Thymus (tissue), 11 donors: ENCODE data around the gene ACVR1B. TPM values are rescaled to one million over a fixed set of nuclear protein-coding genes. Genes with fewer than 3 reads are reported as not detected.
A peak's percentile ranks its signal among the peaks of the same experiment; 100 is the strongest.

ENCODE experiments used
- DNase-seq, 9 donors: peaks; one replicate each; pipeline ENCODE4 v3.0.0-alpha.2; 2013; ENCODE audit warnings: low spot score in 9 of 9, low read depth in 6 of 9, missing footprints in 1 of 9
- H3K27ac ChIP-seq, 2 donors: one replicate each; pipeline ENCODE4 v1.5.1; 2013; ENCODE audit warnings: control low read depth in 1 of 2, low read depth in 1 of 2, low read length in 1 of 2, mild to moderate bottlenecking in 1 of 2, moderate library complexity in 1 of 2
- H3K27me3 ChIP-seq, 2 donors: one replicate each; pipeline ENCODE4 v1.5.1; 2013; ENCODE audit warnings: low read length in 1 of 2; ENCODE audit not compliant: control insufficient read depth in 2 of 2, insufficient read depth in 1 of 2
- H3K36me3 ChIP-seq, 2 donors: one replicate each; pipeline ENCODE4 v1.5.1; 2013; ENCODE audit warnings: low read length in 1 of 2, mild to moderate bottlenecking in 1 of 2, moderate library complexity in 1 of 2; ENCODE audit not compliant: control insufficient read depth in 2 of 2, insufficient read depth in 2 of 2
- H3K4me1 ChIP-seq, 2 donors: one replicate each; pipeline ENCODE4 v1.5.1; 2013; ENCODE audit warnings: low read length in 2 of 2; ENCODE audit not compliant: control insufficient read depth in 2 of 2, insufficient read depth in 2 of 2
- H3K4me3 ChIP-seq, 2 donors: one replicate each; pipeline ENCODE4 v1.5.1; 2013; ENCODE audit warnings: low read length in 2 of 2, control low read depth in 1 of 2, mild to moderate bottlenecking in 1 of 2
- H3K9me3 ChIP-seq, 2 donors: one replicate each; pipeline ENCODE4 v1.5.1; 2013; ENCODE audit warnings: low read length in 1 of 2, mild to moderate bottlenecking in 1 of 2; ENCODE audit not compliant: control insufficient read depth in 2 of 2, insufficient read depth in 1 of 2
- WGBS: extraction: QIAGEN DNeasy Blood & Tissue Kit; methylation state at CpG from one replicate; pipeline ENCODE4 v1.1.7; 2013; 5-methylcytosine and 5-hydroxymethylcytosine counted together
- polyA plus RNA-seq: library from polyadenylated mRNA; stranded (reverse); fragments of 200-250 nt; gene quantifications from one replicate; pipeline ENCODE4 v1.2.3, GENCODE V29; 2013
- total RNA-seq: library from RNA; stranded (reverse); fragments of 120-200 nt; gene quantifications from one replicate; pipeline ENCODE4 v1.2.4, GENCODE V29; 2013
- donor health status: healthy.

ACVR1B gene
- total and polyA plus RNA-seq, 2 donors: 7.2 to 9.9 TPM

- DNase-seq: no peak
- no peak overlapping the region for H3K27ac ChIP-seq
Measured at GRCh38 chr12:51959211-51959610, 7.7 kb downstream of the ACVR1B start.

GRCh38 chr12:51959921-51960320 lies 8.4 kb downstream of the ACVR1B start:
- H3K27ac ChIP-seq: no peak overlapping the region
- WGBS: 97% methylated on average over 4 of the region's 4 CpGs
- H3K4me3 ChIP-seq: no peak overlapping the region
- peaks cover 0 to 6% of the 10 kb centered on the region in 2 donors for H3K36me3 ChIP-seq
- H3K4me1 ChIP-seq: peaks cover 3 to 19% of the 10 kb centered on the region in 2 donors
- H3K27me3 ChIP-seq: no peaks in the 10 kb centered on the region
- peaks cover 0 to 4% of the 10 kb centered on the region in 2 donors for H3K9me3 ChIP-seq
- no peak for DNase-seq

More at GRCh38 chr12:51959211-51959610, 7.7 kb downstream of the ACVR1B start:
- Histone ChIP-seq H3K36me3 (peaks cover 0 to 6% of the 10 kb centered on the region in 2 donors), H3K27me3 (no peaks in the 10 kb centered on the region), H3K4me3 (no peak overlapping the region), H3K4me1 (peaks cover 3 to 24% of the 10 kb centered on the region in 2 donors), H3K9me3 (peaks cover 0 to 4% of the 10 kb centered on the region in 2 donors)
- 89% methylated on average over 3 of the region's 3 CpGs for WGBS

GRCh38 chr12:51960488-51960887 lies 9.0 kb downstream of the ACVR1B start:
- DNase-seq: no peak
- Histone ChIP-seq H3K4me1 (peaks cover 3 to 14% of the 10 kb centered on the region in 2 donors), H3K27ac (no peak overlapping the region), H3K4me3 (no peak overlapping the region), H3K9me3 (peaks cover 0 to 4% of the 10 kb centered on the region in 2 donors), H3K36me3 (peaks cover 0 to 8% of the 10 kb centered on the region in 2 donors), H3K27me3 (no peaks in the 10 kb centered on the region)
- 95% methylated on average over 1 of the region's 1 CpG for WGBS

- 98% methylated on average over 6 of the region's 6 CpGs for WGBS
- peaks cover 3 to 14% of the 10 kb centered on the region in 2 donors for H3K4me1 ChIP-seq
- H3K9me3 ChIP-seq: peaks cover 0 to 4% of the 10 kb centered on the region in 2 donors
Measured at GRCh38 chr12:51960890-51961289, 9.4 kb downstream of the ACVR1B start.

GRCh38 chr12:51961834-51962233 lies 10.3 kb downstream of the ACVR1B start:
- WGBS: 1% methylated on average over 1 of the region's 1 CpG
- Histone ChIP-seq H3K4me3 (no peak overlapping the region), H3K9me3 (peaks cover 0 to 1% of the 10 kb centered on the region in 2 donors), H3K36me3 (peaks cover 0 to 9% of the 10 kb centered on the region in 2 donors), H3K27ac (peak overlapping the region in 1 of 2 donors; percentile 8), H3K27me3 (no peaks in the 10 kb centered on the region), H3K4me1 (peaks cover 3 to 14% of the 10 kb centered on the region in 2 donors)
- DNase-seq: peak in 3 of 9 donors; percentile 30 to 74 (median 48)

More at GRCh38 chr12:51960890-51961289, 9.4 kb downstream of the ACVR1B start:
- no peaks in the 10 kb centered on the region for H3K27me3 ChIP-seq
- peaks cover 0 to 9% of the 10 kb centered on the region in 2 donors for H3K36me3 ChIP-seq
- no peak overlapping the region for H3K4me3 ChIP-seq
- no peak for DNase-seq
- no peak overlapping the region for H3K27ac ChIP-seq

- H3K36me3 ChIP-seq: peaks cover 0 to 9% of the 10 kb centered on the region in 2 donors
- peaks cover 3 to 14% of the 10 kb centered on the region in 2 donors for H3K4me1 ChIP-seq
- no peaks in the 10 kb centered on the region for H3K9me3 ChIP-seq
- no peaks in the 10 kb centered on the region for H3K27me3 ChIP-seq
- DNase-seq: no peak
- peak overlapping the region in 1 of 2 donors; percentile 34 for H3K27ac ChIP-seq
- H3K4me3 ChIP-seq: no peak overlapping the region
- WGBS: 39% methylated on average over 3 of the region's 3 CpGs
Measured at GRCh38 chr12:51962737-51963136, 11.2 kb downstream of the ACVR1B start.

GRCh38 chr12:51963477-51963876 lies 12.0 kb downstream of the ACVR1B start:
- DNase-seq: no peak
- no peaks in the 10 kb centered on the region for H3K27me3 ChIP-seq
- no peak overlapping the region for H3K4me3 ChIP-seq
- 98% methylated on average over 4 of the region's 4 CpGs for WGBS
- H3K36me3 ChIP-seq: peaks cover 0 to 9% of the 10 kb centered on the region in 2 donors
- H3K4me1 ChIP-seq: peaks cover 3 to 14% of the 10 kb centered on the region in 2 donors
- H3K9me3 ChIP-seq: no peaks in the 10 kb centered on the region
- no peak overlapping the region for H3K27ac ChIP-seq

- WGBS: 98% methylated on average over 2 of the region's 2 CpGs
- no peak overlapping the region for H3K4me3 ChIP-seq
- H3K36me3 ChIP-seq: peaks cover 0 to 3% of the 10 kb centered on the region in 2 donors
- H3K4me1 ChIP-seq: peaks cover 15 to 39% of the 10 kb centered on the region in 2 donors
- no peaks in the 10 kb centered on the region for H3K9me3 ChIP-seq
- DNase-seq: no peak
- H3K27ac ChIP-seq: no peak overlapping the region
- H3K27me3 ChIP-seq: no peaks in the 10 kb centered on the region
Measured at GRCh38 chr12:51969643-51970042, 18.1 kb downstream of the ACVR1B start.

GRCh38 chr12:51970904-51971646 lies 19.6 kb downstream of the ACVR1B start:
- H3K27me3 ChIP-seq: no peaks in the 10 kb centered on the region
- peak overlapping the region; percentile 10 to 31 for H3K27ac ChIP-seq

More at GRCh38 chr12:51970904-51971646, 19.6 kb downstream of the ACVR1B start:
- 77% methylated on average over 13 of the region's 13 CpGs for whole genome bisulfite sequencing
- H3K4me3 ChIP-seq: no peak overlapping the region
- H3K4me1 ChIP-seq: peaks cover 25 to 54% of the 10 kb centered on the region in 2 donors
- peak in 1 of 9 donors; percentile 57 for DNase-seq
- no peaks in the 10 kb centered on the region for H3K9me3 ChIP-seq
- peaks cover 4 to 8% of the 10 kb centered on the region in 2 donors for H3K36me3 ChIP-seq
